PC-3 (cell line): Measurements from ENCODE around the gene OR2T33. TPM values are rescaled to one million over a fixed set of nuclear protein-coding genes. Genes with fewer than 3 reads are reported as not detected.

Source experiments
- ATAC-seq: fragments of 200-7000 bp; cut with Tn5 transposase; 2 replicates; pipeline ENCODE4 v1.9.1; 2020; ENCODE audit warnings: mild to moderate bottlenecking, moderate library complexity
- Bru-seq: library from RNA; stranded (reverse); fragments of 400-500 nt; gene quantifications from one replicate; lab custom pipeline; 2021; lab: Mats Ljungman, UMichigan
- BruChase-seq, 2 experiments: library from RNA; stranded (reverse); fragments of 400-500 nt; gene quantifications; one replicate each; lab custom pipeline; 2021; lab: Mats Ljungman, UMichigan
- BruUV-seq: library from RNA; stranded (reverse); fragments of 400-500 nt; replicated peaks from 2 replicates; lab custom pipeline; 2021; lab: Mats Ljungman, UMichigan
- CTCF ChIA-PET: fragments of 300-600 bp; sonication (Branson Sonifier 250); formaldehyde crosslinking; loops from one replicate; lab custom pipeline; 2022; ENCODE audit warnings: antibody characterized with exemption; lab: Charles Lee
- POLR2A ChIA-PET: fragments of 300-600 bp; sonication (Branson Sonifier 250); formaldehyde crosslinking; loops from one replicate; lab custom pipeline; 2022; ENCODE audit warnings: antibody characterized with exemption; ENCODE audit not compliant: unreplicated experiment; lab: Charles Lee
- DNase-seq: peaks from one replicate; pipeline ENCODE4 v3.0.0-alpha.2; 2015
- H2AFZ ChIP-seq: fragments of 300-600 bp; sonication (generic); 2 replicates; pipeline ENCODE4 v1.6.0; 2016; ENCODE audit warnings: antibody characterized with exemption, low read length
- H3F3A ChIP-seq: fragments of 300-600 bp; sonication (generic); one replicate; pipeline ENCODE4 v1.6.0; 2017; ENCODE audit warnings: antibody characterized with exemption, low read length, control low read depth, mild to moderate bottlenecking; ENCODE audit not compliant: unreplicated experiment
- H3K27ac ChIP-seq: fragments of 300-600 bp; sonication (generic); 2 replicates; pipeline ENCODE4 v1.5.1; 2016; ENCODE audit warnings: mild to moderate bottlenecking, low read length
- H3K27me3 ChIP-seq: fragments of 300-600 bp; sonication (generic); 2 replicates; pipeline ENCODE4 v1.6.1; 2016; ENCODE audit warnings: low read length, mixed read lengths
- H3K36me3 ChIP-seq: fragments of 300-600 bp; sonication (generic); 2 replicates; pipeline ENCODE4 v1.6.1; 2016; ENCODE audit warnings: low read depth, mixed run types, low read length, mixed read lengths
- H3K4me1 ChIP-seq: fragments of 300-600 bp; sonication (generic); 2 replicates; pipeline ENCODE4 v1.5.1; 2016; ENCODE audit warnings: low read length; ENCODE audit not compliant: insufficient read depth
- H3K4me2 ChIP-seq: fragments of 300-600 bp; sonication (generic); 2 replicates; pipeline ENCODE4 v1.6.0; 2016; ENCODE audit warnings: low read length
- H3K4me3 ChIP-seq: fragments of 300-600 bp; sonication (generic); 2 replicates; pipeline ENCODE4 v1.5.1; 2016; ENCODE audit warnings: mild to moderate bottlenecking, low read length, mixed read lengths
- H3K79me2 ChIP-seq: fragments of 300-600 bp; sonication (generic); 2 replicates; pipeline ENCODE4 v1.6.1; 2017; ENCODE audit warnings: low read length, mixed read lengths
- H3K9ac ChIP-seq: fragments of 300-600 bp; sonication (generic); 2 replicates; pipeline ENCODE4 v1.6.0; 2016; ENCODE audit warnings: mild to moderate bottlenecking, low read length
- H3K9me2 ChIP-seq: fragments of 300-600 bp; sonication (generic); replicated peaks from 2 replicates; pipeline ENCODE4 v1.6.1; 2016; ENCODE audit warnings: mixed run types, low read length, mixed read lengths
- H3K9me3 ChIP-seq: fragments of 300-600 bp; sonication (generic); 2 replicates; pipeline ENCODE4 v1.6.1; 2016; ENCODE audit warnings: low read length, mixed read lengths
- H4K20me1 ChIP-seq: fragments of 300-600 bp; sonication (generic); 2 replicates; pipeline ENCODE4 v1.6.1; 2016; ENCODE audit warnings: low read length, mixed read lengths
- EZH2 ChIP-seq: fragments of 300-600 bp; sonication (generic); IDR thresholded peaks from one replicate; pipeline ENCODE4 v1.6.1; 2017; ENCODE audit warnings: antibody characterized with exemption, mild to moderate bottlenecking, low read length; ENCODE audit not compliant: unreplicated experiment
- EZH2phosphoT487 ChIP-seq: fragments of 300-600 bp; sonication (generic); IDR thresholded peaks from 2 replicates; pipeline ENCODE4 v1.6.1; 2018; ENCODE audit warnings: mild to moderate bottlenecking, antibody characterized with exemption, low read length, borderline replicate concordance
- intact Hi-C: fragments of 100-400 bp; cut with micrococcal nuclease; formaldehyde crosslinking; loops from 2 replicates; pipeline ENCODE4 v1.9.0; 2023
- long read RNA-seq: library from polyadenylated mRNA; unstranded; transcript quantifications from one replicate; pipeline ENCODE4 v2.0.0, GENCODE V29; 2021; ENCODE audit not compliant: unreplicated experiment
- total RNA-seq: library from RNA; depleted of rRNA; stranded (reverse); fragments of >200 nt; gene quantifications from 2 replicates; pipeline ENCODE4 v1.2.3, GENCODE V29; 2014; rRNA removed
- TF ChIP-seq, protein P1 (sequence below): fragments of 300-600 bp; sonication (generic); conservative IDR thresholded peaks from 2 replicates; pipeline ENCODE4 v1.5.1; 2017; ENCODE audit warnings: antibody characterized with exemption, low read depth, mild to moderate bottlenecking, low read length

The OR2T33 gene, protein sequence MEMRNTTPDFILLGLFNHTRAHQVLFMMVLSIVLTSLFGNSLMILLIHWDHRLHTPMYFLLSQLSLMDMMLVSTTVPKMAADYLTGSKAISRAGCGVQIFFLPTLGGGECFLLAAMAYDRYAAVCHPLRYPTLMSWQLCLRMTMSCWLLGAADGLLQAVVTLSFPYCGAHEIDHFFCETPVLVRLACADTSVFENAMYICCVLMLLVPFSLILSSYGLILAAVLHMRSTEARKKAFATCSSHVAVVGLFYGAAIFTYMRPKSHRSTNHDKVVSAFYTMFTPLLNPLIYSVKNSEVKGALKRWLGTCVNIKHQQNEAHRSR
- total RNA-seq (0.18 TPM in 1 of 2 replicates, not detected in the other), Bru-seq, nascent RNA (not detected), BruChase-seq, experiment 1, labeled RNA remaining after a 6-hour chase (percentile 8 among the genes with signal in this experiment), BruChase-seq, experiment 2, labeled RNA remaining after a 2-hour chase (not detected)
- long read RNA-seq, result 0 reads

DNA sequence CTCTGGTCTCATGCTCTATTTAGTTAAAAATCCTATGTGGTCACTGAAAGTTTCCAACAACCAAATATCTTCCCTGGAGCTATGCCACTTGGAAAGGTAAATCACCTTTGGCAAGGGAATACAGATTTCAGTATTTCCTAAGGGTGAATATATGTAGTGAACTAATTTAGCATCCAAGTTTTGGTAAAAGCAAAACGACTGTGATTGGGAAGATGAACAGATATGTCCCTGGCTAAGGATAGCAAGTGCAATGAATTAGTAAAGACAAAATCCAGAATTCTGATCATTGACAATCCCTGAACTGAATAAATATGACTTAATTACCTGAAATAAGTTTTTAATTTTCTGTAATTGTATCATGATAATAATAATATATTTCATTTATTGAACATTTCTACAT is at the start of gene OR2T33:
OR2T33 (minus strand) TSS at position 101 of the 400 bp plus-strand sequence. CDS start 4,162 bp downstream, outside the sequence.
- no peaks in the 10 kb centered on the region for H3K79me2 ChIP-seq
- no peaks in the 10 kb centered on the region for H4K20me1 ChIP-seq
- POLR2A ChIA-PET, result no interaction called here
- TF ChIP-seq EZH2 (no peak), EZH2phosphoT487 (no peak)
- TF ChIP-seq, protein P1, sequence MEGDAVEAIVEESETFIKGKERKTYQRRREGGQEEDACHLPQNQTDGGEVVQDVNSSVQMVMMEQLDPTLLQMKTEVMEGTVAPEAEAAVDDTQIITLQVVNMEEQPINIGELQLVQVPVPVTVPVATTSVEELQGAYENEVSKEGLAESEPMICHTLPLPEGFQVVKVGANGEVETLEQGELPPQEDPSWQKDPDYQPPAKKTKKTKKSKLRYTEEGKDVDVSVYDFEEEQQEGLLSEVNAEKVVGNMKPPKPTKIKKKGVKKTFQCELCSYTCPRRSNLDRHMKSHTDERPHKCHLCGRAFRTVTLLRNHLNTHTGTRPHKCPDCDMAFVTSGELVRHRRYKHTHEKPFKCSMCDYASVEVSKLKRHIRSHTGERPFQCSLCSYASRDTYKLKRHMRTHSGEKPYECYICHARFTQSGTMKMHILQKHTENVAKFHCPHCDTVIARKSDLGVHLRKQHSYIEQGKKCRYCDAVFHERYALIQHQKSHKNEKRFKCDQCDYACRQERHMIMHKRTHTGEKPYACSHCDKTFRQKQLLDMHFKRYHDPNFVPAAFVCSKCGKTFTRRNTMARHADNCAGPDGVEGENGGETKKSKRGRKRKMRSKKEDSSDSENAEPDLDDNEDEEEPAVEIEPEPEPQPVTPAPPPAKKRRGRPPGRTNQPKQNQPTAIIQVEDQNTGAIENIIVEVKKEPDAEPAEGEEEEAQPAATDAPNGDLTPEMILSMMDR, result no peak
- H3K4me2 ChIP-seq, result no peak within 1 kb of the TSS
- peaks cover 8% of the 10 kb centered on the region; the same call in 1 of the 2 replicates for H3K27me3 ChIP-seq
- no peak for DNase-seq
- no peaks in the 10 kb centered on the region for H3K9me2 ChIP-seq
- CTCF ChIA-PET, result no interaction called here
- intact Hi-C loops, result no loop called here
- H3K9me3 ChIP-seq, result peaks cover 14% of the 10 kb centered on the region; the same call in 1 of the 2 replicates
- no peaks in the 10 kb centered on the region for H3K4me1 ChIP-seq
- BruUV-seq, result no TSS peak
- no peaks in the 10 kb centered on the region for H3F3A ChIP-seq
- no peak within 1 kb of the TSS for H3K27ac ChIP-seq
- no peak within 1 kb of the TSS for H3K9ac ChIP-seq
- no peak within 1 kb of the TSS for H2AFZ ChIP-seq
- no peak within 1 kb of the TSS for H3K4me3 ChIP-seq
- no peaks in the 10 kb centered on the region for H3K36me3 ChIP-seq
- ATAC-seq, result no peak

DNA sequence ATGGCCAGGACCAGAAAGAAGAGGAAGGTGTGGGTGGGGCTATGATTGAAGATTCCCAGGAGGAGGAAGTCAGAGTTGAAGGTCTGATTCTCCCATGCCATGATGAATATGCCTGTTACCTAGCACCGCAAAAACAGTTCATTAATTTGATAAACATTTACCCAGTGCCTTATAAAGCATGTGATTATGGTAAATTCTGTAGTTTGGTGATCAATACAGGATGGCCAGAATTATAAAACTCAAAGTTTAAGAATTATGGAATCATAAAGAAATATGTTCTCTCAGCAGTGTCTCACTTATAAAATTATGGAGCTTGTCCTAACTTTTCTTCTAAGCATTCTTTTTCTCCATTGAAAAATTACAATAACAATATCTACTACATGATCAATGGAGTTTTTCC is 46.7 kb upstream of the OR2T33 start, which contains the start of gene OR2M7:
OR2M7 (minus strand) TSS at position 101 of the 400 bp plus-strand sequence; CDS start at position 101, 0 bp downstream.
- H4K20me1 ChIP-seq, result no peaks in the 10 kb centered on the region
- no peaks in the 10 kb centered on the region for H3K27me3 ChIP-seq
- ChIA-PET POLR2A (no interaction called here), CTCF (no interaction called here)
- no peaks in the 10 kb centered on the region for H3K4me1 ChIP-seq
- no peaks in the 10 kb centered on the region for H3K9me3 ChIP-seq
- no TSS peak for BruUV-seq
- no peak within 1 kb of the TSS for H3K27ac ChIP-seq
- DNase-seq, result no peak
- H3K4me3 ChIP-seq, result no peak within 1 kb of the TSS
- no peak within 1 kb of the TSS for H3K4me2 ChIP-seq
- H3K9ac ChIP-seq, result no peak within 1 kb of the TSS
- H3K79me2 ChIP-seq, result no peaks in the 10 kb centered on the region
- intact Hi-C loops, result no loop called here
- H3F3A ChIP-seq, result no peaks in the 10 kb centered on the region
- H3K36me3 ChIP-seq, result no peaks in the 10 kb centered on the region
- no peak for TF ChIP-seq EZH2
- TF ChIP-seq EZH2phosphoT487, result no peak
- TF ChIP-seq, protein P1, result no peak
- ATAC-seq, result no peak
- no peak within 1 kb of the TSS for H2AFZ ChIP-seq
- no peaks in the 10 kb centered on the region for H3K9me2 ChIP-seq
